Astrocyte of the spinal cord (primary cell): ENCODE data around the gene NFATC4.

Source experiments
- DNase-seq: peaks from one replicate; pipeline ENCODE4 v3.0.0; 2011; ENCODE audit warnings: low read depth, low spot score
- H3K4me3 ChIP-seq: 2 replicates; pipeline ENCODE4 v1.5.1; 2011; ENCODE audit warnings: low read depth, mild to moderate bottlenecking, low read length, moderate library complexity
- in situ Hi-C: cut with HindIII; loops from 2 replicates; pipeline ENCODE4 v1.10.0; 2017; ENCODE audit warnings: low sequenced_read_pairs
- TF ChIP-seq, protein P1 (sequence below): IDR thresholded peaks from 2 replicates; pipeline ENCODE4 v1.5.1; 2012; ENCODE audit warnings: low read depth, mild to moderate bottlenecking, low read length, inconsistent platforms

The NFATC4 gene

DNA sequence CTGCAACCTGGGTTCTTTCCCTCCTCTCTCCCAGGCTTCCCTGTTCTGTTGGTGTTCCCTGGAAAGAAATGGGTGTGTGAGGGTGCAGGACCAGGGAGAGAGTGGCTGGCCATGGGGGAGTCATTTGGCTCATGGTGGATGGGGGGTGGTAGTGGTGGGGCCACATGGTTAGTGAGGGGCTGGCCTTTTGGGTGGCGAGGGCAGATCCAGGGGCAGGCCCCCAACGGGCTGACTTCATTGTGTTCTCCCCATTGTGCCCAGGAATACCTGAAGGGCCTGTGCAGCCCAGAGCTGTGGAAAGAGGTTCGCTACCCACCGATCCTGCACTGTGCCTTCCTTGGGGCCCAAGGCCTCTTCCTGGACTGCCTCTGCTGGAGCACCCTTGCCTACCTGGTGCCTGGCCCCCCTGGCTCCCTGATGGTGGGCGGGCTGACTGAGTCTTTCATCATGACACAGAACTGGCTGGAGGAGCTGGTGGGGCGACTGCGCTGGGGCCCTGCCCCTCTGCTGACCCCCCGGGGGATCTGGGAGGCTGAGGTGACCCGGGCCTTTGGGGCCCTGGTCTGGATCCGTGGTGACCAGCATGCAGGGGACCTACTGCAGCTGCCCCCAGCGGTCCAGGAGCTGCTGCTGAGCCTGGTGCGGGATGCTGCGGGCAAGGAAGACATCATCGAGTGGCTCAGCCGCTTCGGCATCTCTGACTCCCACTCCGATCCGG is 39.8 kb downstream of the NFATC4 start:
- no peak for DNase-seq
- no peak overlapping the region for H3K4me3 ChIP-seq
- in situ Hi-C loops, result no loop called here
- TF ChIP-seq, protein P1, sequence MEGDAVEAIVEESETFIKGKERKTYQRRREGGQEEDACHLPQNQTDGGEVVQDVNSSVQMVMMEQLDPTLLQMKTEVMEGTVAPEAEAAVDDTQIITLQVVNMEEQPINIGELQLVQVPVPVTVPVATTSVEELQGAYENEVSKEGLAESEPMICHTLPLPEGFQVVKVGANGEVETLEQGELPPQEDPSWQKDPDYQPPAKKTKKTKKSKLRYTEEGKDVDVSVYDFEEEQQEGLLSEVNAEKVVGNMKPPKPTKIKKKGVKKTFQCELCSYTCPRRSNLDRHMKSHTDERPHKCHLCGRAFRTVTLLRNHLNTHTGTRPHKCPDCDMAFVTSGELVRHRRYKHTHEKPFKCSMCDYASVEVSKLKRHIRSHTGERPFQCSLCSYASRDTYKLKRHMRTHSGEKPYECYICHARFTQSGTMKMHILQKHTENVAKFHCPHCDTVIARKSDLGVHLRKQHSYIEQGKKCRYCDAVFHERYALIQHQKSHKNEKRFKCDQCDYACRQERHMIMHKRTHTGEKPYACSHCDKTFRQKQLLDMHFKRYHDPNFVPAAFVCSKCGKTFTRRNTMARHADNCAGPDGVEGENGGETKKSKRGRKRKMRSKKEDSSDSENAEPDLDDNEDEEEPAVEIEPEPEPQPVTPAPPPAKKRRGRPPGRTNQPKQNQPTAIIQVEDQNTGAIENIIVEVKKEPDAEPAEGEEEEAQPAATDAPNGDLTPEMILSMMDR, result no peak

DNA sequence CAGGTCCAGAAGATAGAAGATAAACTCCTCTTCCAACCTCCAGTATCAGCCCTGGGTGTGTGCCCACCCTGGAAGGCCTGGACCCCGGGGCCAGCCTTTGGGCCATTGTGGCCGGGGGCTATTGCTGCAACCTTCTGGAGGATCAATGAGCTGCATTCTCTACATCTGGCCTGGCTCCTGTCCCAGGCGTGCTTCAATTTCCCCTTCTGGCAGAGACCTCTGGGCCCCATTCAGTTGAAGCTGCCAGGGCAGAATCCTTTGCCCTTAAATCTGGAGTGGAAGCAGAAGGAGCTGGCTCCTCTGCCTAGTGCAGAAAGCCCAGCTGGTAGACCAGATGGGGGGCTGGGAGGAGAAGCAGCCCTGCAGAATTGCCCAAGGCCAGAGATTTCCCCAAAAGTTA is 40.8 kb downstream of the NFATC4 start:
- H3K4me3 ChIP-seq, result no peak overlapping the region
- DNase-seq, result no peak
- in situ Hi-C loops, result no loop called here
- TF ChIP-seq, protein P1, result no peak

DNA sequence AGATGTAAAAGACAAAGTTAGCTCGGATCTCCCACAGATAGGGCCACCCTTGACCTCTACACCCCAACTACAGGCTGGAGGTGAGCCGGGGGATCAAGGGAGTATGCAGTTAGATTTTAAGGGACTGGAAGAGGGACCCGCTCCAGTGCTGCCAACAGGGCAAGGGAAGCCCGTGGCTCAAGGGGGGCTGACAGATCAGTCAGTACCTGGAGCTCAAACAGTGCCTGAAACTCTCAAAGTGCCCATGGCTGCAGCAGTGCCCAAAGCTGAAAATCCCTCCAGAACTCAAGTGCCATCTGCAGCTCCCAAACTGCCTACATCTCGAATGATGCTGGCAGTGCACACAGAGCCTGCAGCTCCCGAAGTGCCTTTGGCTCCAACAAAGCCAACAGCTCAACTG is 41.2 kb downstream of the NFATC4 start:
- no peak for DNase-seq
- TF ChIP-seq, protein P1, result no peak
- H3K4me3 ChIP-seq, result no peak overlapping the region
- in situ Hi-C loops, result no loop called here

DNA sequence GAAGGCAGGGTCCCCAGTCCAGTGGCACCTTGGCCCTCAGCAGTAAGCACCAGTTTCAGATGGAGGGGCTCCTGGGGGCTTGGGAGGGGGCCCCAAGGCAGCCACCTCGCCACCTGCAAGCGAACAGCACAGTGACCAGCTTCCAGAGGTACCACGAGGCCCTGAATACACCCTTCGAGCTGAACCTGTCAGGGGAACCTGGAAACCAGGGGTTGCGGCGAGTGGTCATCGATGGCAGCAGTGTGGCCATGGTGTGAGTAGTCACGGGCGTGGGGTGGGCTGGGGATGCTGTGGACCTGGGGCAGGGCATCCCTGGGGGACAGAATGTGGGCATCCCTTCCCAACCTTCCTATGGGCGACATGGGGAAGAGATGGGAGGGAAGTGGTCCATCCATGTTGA is 42.0 kb downstream of the NFATC4 start:
- no peak overlapping the region for H3K4me3 ChIP-seq

DNA sequence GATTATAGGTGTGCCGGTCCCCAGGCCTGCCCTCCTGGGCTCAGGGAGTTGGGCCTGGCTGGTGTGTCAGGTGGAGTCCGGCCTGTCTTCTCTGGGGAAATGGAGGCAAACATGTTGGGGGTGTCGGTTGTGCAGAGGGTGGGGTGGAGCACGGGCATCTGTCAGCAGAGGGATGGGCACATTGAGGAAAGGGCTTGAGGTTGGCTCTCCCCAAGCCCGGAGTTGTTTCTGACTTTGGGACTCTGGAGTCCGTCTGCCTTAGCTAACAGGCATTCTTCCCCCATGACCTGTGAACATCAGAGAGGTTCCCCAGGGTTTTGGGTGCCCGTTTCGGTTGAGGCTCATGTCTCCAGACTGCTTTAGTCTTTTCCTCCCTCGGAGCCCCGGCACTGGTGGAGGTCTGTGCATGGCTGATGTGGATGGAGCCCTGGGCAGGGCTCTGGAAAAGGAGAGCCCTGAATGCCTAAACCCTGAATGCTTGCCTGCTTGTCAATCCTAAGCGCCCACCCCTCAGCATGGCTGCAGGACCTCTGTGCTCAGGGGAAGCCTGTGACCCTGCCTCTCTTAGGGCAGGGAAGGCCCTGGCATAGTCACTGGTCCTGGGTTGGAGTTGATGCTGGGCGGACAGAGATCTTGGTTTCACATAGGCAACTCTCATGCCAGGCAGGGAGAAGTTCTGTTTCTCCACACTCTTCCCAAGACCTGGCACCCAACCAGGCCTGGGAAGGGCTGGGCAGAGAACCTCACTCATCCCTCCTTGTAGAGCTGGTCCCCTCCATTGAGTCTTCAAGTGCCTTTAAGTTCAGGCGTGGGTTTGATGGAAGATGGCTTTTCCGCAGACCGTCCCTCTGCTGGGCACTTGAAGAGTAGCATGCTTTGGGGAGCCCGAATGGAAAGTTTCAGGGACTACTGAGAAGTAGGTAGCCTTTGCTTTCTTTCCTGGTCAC is 43.7 kb downstream of the NFATC4 start:
- TF ChIP-seq, protein P1, result peak; percentile 82
- peak; percentile 54 for DNase-seq
- in situ Hi-C loops, result no loop called here
- no peak overlapping the region for H3K4me3 ChIP-seq

More for the DNA sequence above, 42.0 kb downstream of the NFATC4 start:
- DNase-seq, result no peak
- in situ Hi-C loops, result no loop called here
- TF ChIP-seq, protein P1, result no peak

DNA sequence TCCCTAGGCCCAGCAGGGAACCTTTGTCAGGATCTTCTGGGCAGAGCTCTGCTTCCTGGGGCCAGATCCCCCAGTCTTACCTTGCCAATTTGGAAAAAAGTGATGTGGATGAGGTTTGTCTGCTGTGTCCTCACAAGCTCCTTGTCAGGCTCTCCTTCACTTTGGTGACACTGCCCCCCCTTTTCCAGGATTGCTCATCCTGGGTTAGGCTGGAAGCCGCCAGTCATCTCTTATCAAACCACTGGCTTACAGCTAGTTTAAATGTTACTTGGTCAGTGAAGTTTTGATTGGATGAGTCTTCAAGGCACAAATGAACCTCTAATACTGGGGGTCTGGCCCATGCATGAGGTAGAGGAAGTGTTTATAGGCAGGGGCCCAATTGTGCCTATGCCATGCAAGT is 46.1 kb downstream of the NFATC4 start:
- in situ Hi-C loops, result no loop called here
- no peak for DNase-seq
- no peak overlapping the region for H3K4me3 ChIP-seq
- TF ChIP-seq, protein P1, result no peak
